MV-4-11 (cell line): ENCODE data around the gene OTOG.

Experiments used
- DNase-seq: peaks from one replicate; lab custom pipeline; 2025; lab: John Stamatoyannopoulos, UW

The OTOG gene

GRCh38 chr11:17518366-17518765 lies 28.7 kb upstream of the OTOG start:
- DNase-seq = no peak

DNA sequence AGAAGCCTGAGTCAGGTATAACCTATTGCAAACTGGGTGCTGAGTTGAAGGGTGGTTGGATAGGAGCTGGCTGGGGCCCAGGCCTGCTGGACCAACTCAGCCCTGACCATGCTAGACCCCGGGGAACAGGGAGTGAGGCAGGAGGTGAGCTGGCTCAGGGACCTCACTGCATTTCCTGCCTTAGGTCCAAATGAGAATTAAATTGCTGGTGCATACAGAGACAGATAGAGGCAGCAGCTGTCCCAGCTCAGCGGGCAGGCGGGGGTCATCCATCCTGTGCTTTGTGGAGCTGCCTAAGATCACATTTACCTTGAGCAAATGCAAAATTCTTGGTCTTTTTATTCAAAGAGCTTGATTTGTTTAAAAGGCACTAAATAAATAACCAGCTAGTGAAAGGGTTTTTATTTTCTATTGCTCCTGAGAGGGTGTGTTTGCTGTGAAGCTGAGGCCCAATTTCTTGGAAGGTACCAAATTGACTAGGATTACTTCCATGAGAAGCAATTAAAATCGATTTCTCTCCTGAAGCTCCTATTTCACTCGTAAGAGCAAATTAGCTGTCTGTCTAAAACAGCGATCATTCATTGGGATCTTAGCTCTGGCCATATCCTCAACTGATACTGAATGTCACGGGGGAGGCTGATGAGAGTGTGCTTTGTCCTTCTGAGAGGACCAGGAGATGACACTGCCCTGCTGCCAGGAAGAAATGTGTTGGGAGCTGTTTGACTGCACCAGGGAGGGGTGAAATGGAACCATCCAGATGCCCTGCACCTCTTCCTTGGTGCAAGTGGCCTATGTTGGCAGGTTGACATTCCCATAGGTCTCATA lies 27.8 kb upstream of the OTOG start:
- DNase-seq = no peak

DNA sequence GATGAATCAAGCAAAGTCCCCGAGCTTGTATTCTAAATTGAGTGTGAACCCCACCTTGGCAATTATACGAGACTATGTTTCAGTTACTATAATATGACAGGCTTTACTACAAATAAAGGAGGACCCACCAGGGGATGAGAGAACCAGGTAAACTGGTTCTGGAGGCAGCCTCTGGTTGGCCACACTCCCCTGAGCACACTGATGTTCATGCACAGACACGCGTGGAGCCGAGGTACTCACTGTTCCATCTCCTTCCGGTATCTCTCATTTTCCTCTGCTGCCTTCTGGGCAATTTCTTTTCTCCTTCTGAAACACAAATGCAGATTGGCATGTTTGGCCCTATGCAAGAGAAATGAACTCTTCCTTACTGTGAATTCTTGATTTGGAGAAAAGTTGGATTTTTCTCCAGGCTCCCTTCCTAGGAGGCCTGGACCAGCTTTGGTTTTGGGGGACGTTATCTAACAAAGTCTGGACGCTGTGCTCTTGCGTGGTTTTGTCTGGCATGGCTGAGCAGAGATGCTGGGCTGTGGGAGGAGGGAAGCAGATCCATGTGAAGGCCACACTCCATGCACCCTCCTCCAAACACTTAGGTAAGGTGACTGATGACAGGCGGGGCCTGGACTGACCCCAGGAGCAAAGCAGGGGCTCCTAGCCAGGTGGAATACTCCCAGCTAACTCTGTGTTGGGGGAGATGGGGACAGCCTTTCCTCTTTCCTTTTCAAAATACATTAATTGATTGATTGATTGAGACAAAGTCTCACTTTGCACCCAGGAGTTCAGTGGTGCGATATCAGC lies 25.8 kb upstream of the OTOG start:
- DNase-seq = no peak

- DNase-seq = no peak
Measured at GRCh38 chr11:17522655-17523054, 24.4 kb upstream of the OTOG start.

DNA sequence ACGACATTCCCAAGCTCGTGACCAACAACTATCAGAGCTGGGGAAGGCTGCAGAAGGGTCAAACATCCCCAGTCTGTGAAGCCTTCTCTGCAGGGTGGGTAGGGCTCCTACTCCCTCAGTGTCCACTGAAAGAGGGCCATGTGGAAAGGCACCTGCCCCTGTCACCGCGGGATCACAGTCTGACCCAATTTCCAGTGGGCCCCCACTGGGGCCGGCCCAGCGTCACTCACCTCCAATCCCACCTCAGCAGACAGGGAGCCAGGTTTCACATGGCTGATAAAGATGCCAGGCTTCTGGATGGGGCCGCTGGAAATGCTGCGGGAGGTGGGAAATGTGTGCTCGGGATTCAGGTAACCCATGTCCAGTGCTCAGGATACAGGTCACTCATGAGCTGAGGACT lies 22.8 kb upstream of the OTOG start:
- no peak for DNase-seq

DNA sequence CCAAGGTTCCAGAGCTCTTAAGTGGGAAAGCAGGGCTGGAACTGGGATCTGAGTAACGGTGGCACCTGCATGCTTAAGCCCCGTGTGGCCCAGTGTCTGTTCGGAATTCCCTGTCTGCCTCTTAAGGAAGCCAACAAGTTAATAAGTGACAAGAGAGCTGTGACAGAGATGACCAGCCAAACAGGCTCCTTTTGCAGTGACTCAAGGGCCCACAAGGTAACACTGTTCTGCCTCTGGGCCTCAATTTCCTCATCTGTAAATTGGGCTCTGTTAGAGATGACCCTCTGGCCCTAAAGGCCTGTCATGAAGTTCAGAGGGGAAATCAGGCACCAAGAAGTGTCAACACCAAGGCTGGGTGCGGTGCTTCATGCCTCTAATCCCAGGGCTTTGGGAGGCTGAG lies 21.5 kb upstream of the OTOG start:
- no peak for DNase-seq

DNA sequence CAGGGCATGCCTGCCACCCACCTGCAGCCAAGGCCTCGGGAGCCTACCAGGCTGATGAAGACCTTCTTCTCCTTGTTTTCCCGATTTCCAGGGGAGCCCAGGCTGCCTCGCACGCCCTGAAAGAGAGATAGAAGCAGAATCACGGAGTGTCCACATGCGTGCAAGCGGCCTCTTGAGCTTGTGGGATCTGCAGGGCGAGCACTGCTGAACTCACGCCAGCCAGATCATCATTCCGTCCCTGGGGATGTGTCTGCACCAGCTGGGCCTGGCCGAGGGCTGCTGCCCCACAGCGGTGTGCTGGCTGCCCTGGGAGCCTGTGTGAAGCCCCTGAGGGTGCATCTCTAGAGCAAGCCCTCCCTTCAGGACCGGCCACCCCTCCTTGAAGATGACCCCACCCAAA lies 20.7 kb upstream of the OTOG start:
- DNase-seq = no peak

DNA sequence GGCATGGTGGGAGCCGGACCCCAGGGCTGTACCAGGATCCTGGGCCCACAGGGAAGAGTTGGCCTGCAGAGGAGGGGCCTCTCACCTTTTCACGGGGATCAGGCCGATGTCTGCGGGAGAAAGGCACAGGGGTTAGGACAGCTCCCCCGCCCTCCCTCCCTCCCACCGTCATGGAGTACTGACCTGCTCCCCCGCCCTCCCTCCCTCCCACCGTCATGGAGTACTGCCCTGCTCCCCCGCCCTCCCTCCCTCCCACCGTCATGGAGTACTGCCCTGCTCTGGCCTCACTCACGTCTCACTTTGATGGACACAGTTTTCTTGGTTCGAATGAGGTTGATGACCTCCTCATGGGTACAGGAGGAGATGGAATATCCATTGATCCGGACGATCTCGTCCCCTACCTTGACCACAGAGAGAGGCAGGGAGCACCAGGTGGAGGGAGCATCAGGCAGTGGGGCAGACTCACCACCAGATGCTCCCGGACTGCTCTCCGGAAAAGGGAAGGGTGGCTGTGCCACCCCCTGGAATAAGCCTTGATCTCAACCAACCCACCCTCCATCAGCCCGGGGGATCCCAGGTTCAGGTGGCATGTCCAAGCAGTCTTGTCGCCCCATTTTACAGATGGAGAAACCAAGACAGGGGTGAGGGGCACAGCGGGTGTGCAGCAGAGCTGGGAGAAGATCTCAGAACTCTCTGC lies 20.0 kb upstream of the OTOG start:
- no peak for DNase-seq

DNA sequence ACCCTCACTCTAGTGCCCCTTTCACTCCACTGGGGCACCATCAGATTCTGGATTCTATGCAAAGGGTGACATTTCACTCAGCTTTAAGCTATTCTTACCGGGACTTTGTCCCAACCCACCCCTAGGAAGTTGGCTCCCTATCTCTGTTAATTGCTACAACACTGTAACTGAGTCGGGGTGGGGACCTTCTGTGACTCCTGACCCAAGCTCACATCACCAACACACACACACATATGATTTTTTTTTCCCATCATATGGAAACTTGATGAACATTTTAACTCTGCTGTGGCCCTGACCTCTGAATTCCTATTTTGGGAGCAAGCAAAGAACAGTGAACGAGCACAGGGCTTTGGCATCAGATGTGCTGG lies 19.4 kb upstream of the OTOG start:
- no peak for DNase-seq

GRCh38 chr11:17528181-17528691 lies 18.8 kb upstream of the OTOG start:
- peak; percentile 25 for DNase-seq

- no peak for DNase-seq
Measured at GRCh38 chr11:17528906-17529843, 17.9 kb upstream of the OTOG start.

GRCh38 chr11:17529844-17530185 lies 17.2 kb upstream of the OTOG start:
- no peak for DNase-seq

DNA sequence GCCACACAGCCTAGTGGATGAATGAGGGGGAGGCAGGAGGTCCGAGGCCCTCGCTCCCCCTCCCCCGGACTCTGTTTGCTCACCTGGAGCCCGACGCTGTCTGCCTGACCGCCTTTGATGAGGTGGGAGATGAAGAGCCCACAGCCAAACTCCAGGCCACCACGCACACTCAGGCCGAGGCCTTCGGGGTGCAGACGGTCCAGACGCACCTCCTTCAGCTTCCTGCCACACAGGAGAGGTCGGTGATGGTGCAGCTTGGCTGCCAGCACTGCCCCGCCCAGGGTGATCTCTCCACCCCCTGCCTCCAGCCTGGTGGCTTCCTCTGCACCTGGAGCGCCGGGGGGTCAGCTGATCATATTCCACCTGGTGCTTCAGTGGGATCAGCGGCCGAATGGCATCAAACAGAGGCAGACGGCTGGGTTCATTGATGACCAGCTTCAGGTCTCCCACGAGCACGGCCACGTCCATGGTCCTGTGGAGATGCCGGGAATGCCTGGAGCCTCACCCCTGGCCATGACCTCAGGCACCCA lies 15.9 kb upstream of the OTOG start:
- no peak for DNase-seq

DNA sequence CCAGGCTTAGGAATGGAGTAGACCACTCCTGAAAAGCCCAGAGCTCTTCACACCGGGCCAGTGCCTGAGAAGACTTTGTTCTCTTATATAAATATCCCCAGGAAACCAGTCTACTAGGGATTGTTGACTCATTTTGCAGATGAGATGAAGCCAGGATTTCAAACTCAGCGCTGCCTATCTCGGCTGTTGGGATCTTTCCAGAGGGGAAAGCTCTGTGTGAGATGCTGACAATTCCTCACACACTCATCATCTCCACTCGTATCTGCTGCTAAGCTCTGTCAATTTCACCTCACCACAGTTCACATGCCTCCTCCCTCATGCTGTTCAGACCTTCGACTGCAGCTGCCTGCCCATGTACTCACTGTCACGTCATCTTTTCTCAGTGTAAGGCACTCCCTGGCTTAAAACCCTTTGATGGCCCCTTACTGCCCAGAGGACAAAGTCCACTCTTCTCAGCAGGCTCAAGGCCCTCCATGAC lies 15.4 kb upstream of the OTOG start:
- DNase-seq = no peak

DNA sequence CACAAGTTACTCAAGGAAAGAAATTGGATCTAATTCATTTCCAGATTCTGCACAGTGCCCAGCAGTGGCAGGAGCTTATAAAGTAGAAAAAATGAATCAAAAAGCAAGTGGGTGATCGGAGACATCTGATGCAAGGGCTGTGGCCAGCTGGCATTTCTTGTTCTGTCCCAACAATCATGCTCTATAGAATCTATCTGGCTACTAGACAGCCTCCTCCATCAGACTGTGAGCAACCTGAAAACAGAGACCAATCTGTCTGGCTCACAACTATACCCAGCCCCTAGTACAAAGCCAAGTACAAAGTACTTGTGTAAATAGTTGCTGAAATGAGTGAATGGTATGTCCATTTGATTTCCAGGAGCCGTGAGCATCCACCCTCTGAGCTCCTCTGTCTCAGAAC lies 14.3 kb upstream of the OTOG start:
- DNase-seq = no peak

DNA sequence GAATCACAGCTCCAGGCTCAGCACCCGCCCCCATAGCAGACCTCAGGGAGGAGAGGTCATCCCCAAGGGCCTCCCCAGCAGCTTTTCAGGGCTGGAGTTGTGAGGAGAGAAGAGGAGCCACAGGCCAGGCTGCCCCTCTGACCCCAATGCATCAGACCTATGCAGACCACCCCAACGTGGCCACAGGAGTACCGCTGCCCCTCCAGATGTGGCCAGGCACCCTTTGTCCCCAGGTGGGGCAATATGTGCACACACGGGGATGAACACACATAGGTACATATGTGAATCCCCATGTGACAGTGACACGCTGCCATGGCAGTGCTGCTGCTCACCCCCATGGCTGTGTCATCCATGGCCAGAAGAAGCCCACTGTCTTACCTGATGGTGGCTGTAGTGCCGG lies 13.7 kb upstream of the OTOG start:
- DNase-seq = no peak

- no peak for DNase-seq
Measured at GRCh38 chr11:17533778-17534415, 13.2 kb upstream of the OTOG start.

DNA sequence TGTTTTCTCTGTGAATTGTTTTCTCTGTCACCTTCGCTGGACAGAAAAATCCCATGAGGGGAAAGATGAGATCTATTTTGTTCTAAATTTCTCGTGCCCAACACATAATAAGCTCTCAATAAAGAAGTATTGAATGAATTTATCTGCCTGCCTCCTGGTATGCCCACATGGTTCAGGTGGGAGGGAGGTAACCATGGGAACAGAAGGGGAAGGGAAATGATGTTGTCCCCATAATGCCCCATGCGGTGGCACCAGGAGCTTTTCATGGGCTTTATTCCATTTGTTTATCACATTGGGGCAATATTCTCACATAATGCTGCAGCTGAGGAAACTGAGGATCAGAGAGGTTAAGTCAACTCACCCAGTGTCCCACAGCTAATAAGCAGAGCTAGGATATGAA lies 11.6 kb upstream of the OTOG start:
- DNase-seq = no peak

- DNase-seq = no peak
Measured at GRCh38 chr11:17537261-17537660, 9.8 kb upstream of the OTOG start.

GRCh38 chr11:17538054-17538453 lies 9.0 kb upstream of the OTOG start:
- DNase-seq = no peak

DNA sequence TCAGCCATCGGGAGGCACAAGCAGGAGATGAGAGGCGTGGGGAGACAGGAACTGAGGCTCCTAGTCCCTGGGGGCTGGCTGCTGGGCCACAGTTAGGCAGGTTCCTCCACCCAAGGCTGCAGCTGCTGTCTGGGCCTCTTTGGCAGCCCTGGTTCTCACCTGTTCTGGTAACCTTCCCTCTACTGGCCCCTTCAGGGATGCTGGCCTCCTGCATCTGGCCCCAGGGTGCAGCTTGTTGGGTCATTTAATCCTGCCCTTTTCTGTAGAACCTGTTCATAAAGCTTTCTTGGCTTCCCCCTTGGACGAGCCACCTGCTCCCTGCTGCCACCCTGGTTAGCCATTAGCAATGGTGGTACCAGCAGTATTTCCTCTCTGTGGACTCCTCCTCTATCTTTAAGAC lies 8.3 kb upstream of the OTOG start:
- no peak for DNase-seq
